MM.1S (cell line): ENCODE results near the gene SRRM1.

Experiments
- DNase-seq: peaks from one replicate; pipeline ENCODE4 v3.0.0-alpha.2; 2015
- H2AFZ ChIP-seq: fragments of 300-600 bp; sonication (generic); 2 replicates; pipeline ENCODE4 v1.6.0; 2016; ENCODE audit warnings: antibody characterized with exemption, low read length
- H3F3A ChIP-seq: fragments of 300-600 bp; sonication (generic); 2 replicates; pipeline ENCODE4 v1.6.1; 2016; ENCODE audit warnings: mild to moderate bottlenecking, antibody characterized with exemption, low read length, moderate library complexity, mixed read lengths; ENCODE audit not compliant: insufficient read depth
- H3K27ac ChIP-seq: fragments of 300-600 bp; sonication (generic); 2 replicates; pipeline ENCODE4 v1.5.1; 2016; ENCODE audit warnings: mild to moderate bottlenecking, low read length
- H3K27me3 ChIP-seq: fragments of 300-600 bp; sonication (generic); replicated peaks from 2 replicates; pipeline ENCODE4 v1.6.0; 2016; ENCODE audit warnings: low read length; ENCODE audit not compliant: insufficient read depth
- H3K36me3 ChIP-seq: fragments of 300-600 bp; sonication (generic); replicated peaks from 2 replicates; pipeline ENCODE4 v1.6.1; 2016; ENCODE audit warnings: mild to moderate bottlenecking, low read length, mixed read lengths; ENCODE audit not compliant: insufficient read depth
- H3K4me1 ChIP-seq: fragments of 300-600 bp; sonication (generic); 2 replicates; pipeline ENCODE4 v1.6.1; 2016; ENCODE audit warnings: low read length, mixed read lengths
- H3K4me2 ChIP-seq: fragments of 300-600 bp; sonication (generic); 2 replicates; pipeline ENCODE4 v1.6.0; 2016; ENCODE audit warnings: low read depth, low read length
- H3K4me3 ChIP-seq: fragments of 300-600 bp; sonication (generic); 2 replicates; pipeline ENCODE4 v1.5.1; 2016; ENCODE audit warnings: low read length, mixed read lengths
- H3K79me2 ChIP-seq: fragments of 300-600 bp; sonication (generic); 2 replicates; pipeline ENCODE4 v1.6.1; 2016; ENCODE audit warnings: mixed run types, low read length, mixed read lengths
- H3K9ac ChIP-seq: fragments of 300-600 bp; sonication (generic); 2 replicates; pipeline ENCODE4 v1.6.1; 2016; ENCODE audit warnings: low read length, mixed read lengths
- H3K9me2 ChIP-seq: fragments of 300-600 bp; sonication (generic); replicated peaks from 2 replicates; pipeline ENCODE4 v1.6.1; 2016; ENCODE audit warnings: mild to moderate bottlenecking, low read length, mixed read lengths; ENCODE audit not compliant: insufficient read depth
- H3K9me3 ChIP-seq: fragments of 300-600 bp; sonication (generic); replicated peaks from 2 replicates; pipeline ENCODE4 v1.6.1; 2016; ENCODE audit warnings: mild to moderate bottlenecking, low read length, mixed read lengths; ENCODE audit not compliant: insufficient read depth
- H4K20me1 ChIP-seq: fragments of 300-600 bp; sonication (generic); 2 replicates; pipeline ENCODE4 v1.6.1; 2016; ENCODE audit warnings: mild to moderate bottlenecking, low read length, moderate library complexity, mixed read lengths; ENCODE audit not compliant: insufficient read depth
- CTCF ChIP-seq: fragments of 300-600 bp; sonication (generic); IDR thresholded peaks from 2 replicates; pipeline ENCODE4 v1.5.1; 2016; ENCODE audit warnings: antibody characterized with exemption, low read length, mixed read lengths
- EZH2 ChIP-seq: fragments of 300-600 bp; sonication (generic); optimal IDR thresholded peaks from 2 replicates; pipeline ENCODE3; 2017; ENCODE audit warnings: low read depth, mild to moderate bottlenecking, antibody characterized with exemption, low read length, mixed read lengths
- EZH2phosphoT487 ChIP-seq: fragments of 300-600 bp; sonication (generic); IDR thresholded peaks from 2 replicates; pipeline ENCODE4 v1.6.1; 2018; ENCODE audit warnings: antibody characterized with exemption, low read length

Gene SRRM1

GRCh38 chr1:24656046-24656445 is 12.9 kb downstream of the SRRM1 start:
- H3K4me3 ChIP-seq, result no peak overlapping the region
- H3K4me2 ChIP-seq, result no peak overlapping the region
- H2AFZ ChIP-seq, result no peak overlapping the region
- DNase-seq, result no peak
- peaks cover 9% of the 10 kb centered on the region for H4K20me1 ChIP-seq
- H3K36me3 ChIP-seq, result peaks cover 45% of the 10 kb centered on the region
- H3K27me3 ChIP-seq, result no peaks in the 10 kb centered on the region
- peaks cover 92% of the 10 kb centered on the region for H3K79me2 ChIP-seq
- H3K27ac ChIP-seq, result no peak overlapping the region
- H3K9me3 ChIP-seq, result no peaks in the 10 kb centered on the region
- no peaks in the 10 kb centered on the region for H3K9me2 ChIP-seq
- no peaks in the 10 kb centered on the region for H3F3A ChIP-seq
- no peaks in the 10 kb centered on the region for H3K4me1 ChIP-seq
- H3K9ac ChIP-seq, result no peak overlapping the region
- TF ChIP-seq EZH2 (no peak), EZH2phosphoT487 (no peak), CTCF (no peak)

GRCh38 chr1:24657781-24658180 is 14.7 kb downstream of the SRRM1 start:
- Histone ChIP-seq H3K4me3 (no peak overlapping the region), H3K9me2 (no peaks in the 10 kb centered on the region), H3K9ac (no peak overlapping the region), H3K27me3 (no peaks in the 10 kb centered on the region), H3K4me1 (no peaks in the 10 kb centered on the region), H4K20me1 (peaks cover 9% of the 10 kb centered on the region), H3K36me3 (peaks cover 55% of the 10 kb centered on the region), H3K27ac (no peak overlapping the region), H2AFZ (no peak overlapping the region), H3F3A (no peaks in the 10 kb centered on the region), H3K79me2 (peaks cover 97% of the 10 kb centered on the region), H3K4me2 (no peak overlapping the region), H3K9me3 (no peaks in the 10 kb centered on the region)
- DNase-seq, result no peak
- TF ChIP-seq EZH2phosphoT487 (no peak), CTCF (no peak), EZH2 (no peak)

GRCh38 chr1:24659166-24659904 is 16.2 kb downstream of the SRRM1 start:
- Histone ChIP-seq H3K4me2 (no peak overlapping the region), H3F3A (no peaks in the 10 kb centered on the region), H3K36me3 (peaks cover 45% of the 10 kb centered on the region), H3K79me2 (peaks cover 90% of the 10 kb centered on the region), H3K9me2 (no peaks in the 10 kb centered on the region), H3K4me1 (no peaks in the 10 kb centered on the region), H3K9ac (no peak overlapping the region), H2AFZ (no peak overlapping the region), H3K4me3 (no peak overlapping the region), H3K27me3 (no peaks in the 10 kb centered on the region), H3K9me3 (no peaks in the 10 kb centered on the region), H4K20me1 (peaks cover 9% of the 10 kb centered on the region), H3K27ac (no peak overlapping the region)
- TF ChIP-seq CTCF (no peak), EZH2phosphoT487 (no peak), EZH2 (no peak)
- DNase-seq, result no peak
